ENCODE results near the gene IGF2.

Gene IGF2

DNA sequence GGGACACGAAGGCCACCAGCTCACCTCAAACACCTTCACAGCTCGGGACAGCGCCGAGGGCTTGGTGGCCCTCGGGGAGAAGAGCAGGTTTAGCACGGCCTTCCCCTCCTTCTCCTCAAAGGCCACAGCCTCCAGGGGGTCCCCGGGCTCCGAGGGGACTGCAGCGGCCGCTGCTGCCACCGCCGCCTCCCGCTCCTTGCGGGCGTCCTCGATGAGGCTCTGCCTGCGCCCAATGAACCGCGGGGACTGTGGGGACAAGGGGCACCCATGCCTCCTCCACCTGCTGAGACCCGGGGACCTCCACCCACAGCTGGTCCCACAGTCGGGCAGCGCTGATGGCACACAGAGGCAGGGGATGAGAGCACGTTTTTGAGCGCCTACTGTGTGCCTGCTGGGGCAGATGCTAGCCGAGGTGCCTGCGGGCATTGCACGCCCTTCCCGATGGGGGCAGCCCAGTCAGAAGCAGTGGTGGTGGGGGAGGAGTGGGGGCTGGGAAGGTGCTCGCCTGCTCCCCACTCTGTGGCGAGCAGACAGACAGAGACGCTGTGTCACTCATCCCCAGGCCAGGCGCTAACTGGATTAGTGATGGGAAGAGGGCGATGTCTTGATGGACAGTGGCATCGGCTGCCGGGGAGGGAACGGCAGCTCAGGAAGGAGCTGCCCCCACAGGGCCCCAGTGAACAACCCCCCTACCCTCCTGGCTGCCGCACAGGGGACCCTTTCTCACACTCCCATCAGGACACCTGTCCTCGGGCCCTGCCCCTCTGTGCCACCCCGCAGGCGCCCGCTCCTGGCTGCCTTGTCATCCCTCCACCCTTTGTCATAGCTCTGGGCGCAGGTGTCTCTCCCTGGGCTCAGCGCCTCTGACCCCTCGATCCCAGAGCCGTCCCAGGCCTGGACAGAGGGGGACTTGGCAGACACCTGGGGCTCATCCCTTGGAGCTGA lies 30.7 kb upstream of the IGF2 start:
- Histone ChIP-seq H3K36me3 (ENCODE audit: control insufficient read depth, insufficient read depth, low read length) (no peaks in the 10 kb centered on the region), H3K4me1 (ENCODE audit: control insufficient read depth, insufficient read depth, low read length) (peaks cover 3% of the 10 kb centered on the region; the same call in 1 of the 2 replicates), H3K27me3 (ENCODE audit: control insufficient read depth, insufficient read depth, low read length) (peaks cover 10% of the 10 kb centered on the region), H3K9ac (ENCODE audit: low read length) (no peak overlapping the region), H3K9me3 (ENCODE audit: control insufficient read depth, insufficient read depth, low read depth, low read length) (no peaks in the 10 kb centered on the region), H3K27ac (ENCODE audit: low read depth, low read length) (no peak overlapping the region), H3K4me3 (ENCODE audit: low read depth, low read length) (no peak overlapping the region)

DNA sequence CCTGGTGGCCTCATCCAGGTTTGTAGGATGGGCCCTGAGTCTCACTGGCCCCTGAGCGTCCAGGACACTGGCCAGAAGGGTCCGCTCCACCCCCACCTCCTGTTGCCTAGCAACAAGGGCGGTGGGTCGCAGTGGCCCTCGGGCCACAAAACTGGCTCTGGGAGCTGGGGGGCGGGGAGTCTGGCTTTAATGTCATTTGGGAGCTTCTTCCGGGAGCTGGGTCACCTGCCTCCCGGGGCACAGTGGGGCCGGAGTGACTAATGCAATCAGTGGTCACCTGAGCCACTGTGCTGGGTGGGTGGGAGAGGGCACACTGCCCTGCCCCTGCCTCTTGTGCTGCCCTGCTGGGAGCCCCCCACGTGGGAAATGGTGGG lies 29.8 kb upstream of the IGF2 start:
- no peaks in the 10 kb centered on the region for H3K9me3 ChIP-seq (ENCODE audit: control insufficient read depth, insufficient read depth, low read depth, low read length)
- H3K27ac ChIP-seq (ENCODE audit: low read depth, low read length), result no peak overlapping the region
- no peak overlapping the region for H3K4me3 ChIP-seq (ENCODE audit: low read depth, low read length)
- no peak overlapping the region for H3K9ac ChIP-seq (ENCODE audit: low read length)
- H3K4me1 ChIP-seq (ENCODE audit: control insufficient read depth, insufficient read depth, low read length), result peaks cover 3% of the 10 kb centered on the region; the same call in 1 of the 2 replicates
- no peaks in the 10 kb centered on the region for H3K36me3 ChIP-seq (ENCODE audit: control insufficient read depth, insufficient read depth, low read length)
- peaks cover 10% of the 10 kb centered on the region for H3K27me3 ChIP-seq (ENCODE audit: control insufficient read depth, insufficient read depth, low read length)

DNA sequence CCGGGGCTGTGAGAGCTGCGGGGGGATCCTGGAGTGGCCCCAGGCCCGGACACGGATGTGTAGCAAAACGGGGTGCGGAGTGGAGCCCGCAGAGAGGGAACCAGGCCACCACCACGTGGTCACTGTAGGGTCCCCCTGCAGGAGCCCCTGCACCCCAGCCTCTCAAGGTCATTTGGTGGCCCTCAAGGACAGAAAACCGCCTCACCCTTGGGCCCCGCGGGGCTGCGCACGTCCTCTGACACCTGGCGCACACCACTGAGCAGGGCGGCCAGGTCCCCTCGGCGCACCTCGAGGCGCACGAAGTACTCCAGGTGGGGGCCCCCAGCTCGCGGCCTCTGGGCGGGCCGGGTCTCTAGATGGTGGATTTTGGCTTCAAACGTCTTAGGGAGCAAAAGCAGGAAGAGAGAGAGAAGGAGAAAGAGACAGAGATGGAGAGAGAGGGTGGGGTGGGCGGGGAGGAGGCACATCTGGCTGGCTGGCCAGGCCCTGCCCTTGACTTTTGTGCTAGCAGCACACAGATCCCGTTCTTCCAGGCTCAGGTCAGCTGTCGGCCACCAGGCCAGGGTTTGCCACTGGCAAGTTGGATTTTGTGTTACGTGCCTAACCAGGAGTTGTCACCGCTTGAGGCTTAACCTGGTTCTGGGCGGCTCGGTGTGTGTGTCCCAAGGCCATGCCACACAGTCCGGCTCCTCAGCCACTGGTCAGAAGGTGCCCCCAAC lies 29.3 kb upstream of the IGF2 start:
- Histone ChIP-seq H3K4me3 (ENCODE audit: low read depth, low read length) (no peak overlapping the region), H3K36me3 (ENCODE audit: control insufficient read depth, insufficient read depth, low read length) (no peaks in the 10 kb centered on the region), H3K9me3 (ENCODE audit: control insufficient read depth, insufficient read depth, low read depth, low read length) (no peaks in the 10 kb centered on the region), H3K9ac (ENCODE audit: low read length) (no peak overlapping the region), H3K27ac (ENCODE audit: low read depth, low read length) (no peak overlapping the region), H3K27me3 (ENCODE audit: control insufficient read depth, insufficient read depth, low read length) (peaks cover 10% of the 10 kb centered on the region), H3K4me1 (ENCODE audit: control insufficient read depth, insufficient read depth, low read length) (peaks cover 3% of the 10 kb centered on the region; the same call in 1 of the 2 replicates)

DNA sequence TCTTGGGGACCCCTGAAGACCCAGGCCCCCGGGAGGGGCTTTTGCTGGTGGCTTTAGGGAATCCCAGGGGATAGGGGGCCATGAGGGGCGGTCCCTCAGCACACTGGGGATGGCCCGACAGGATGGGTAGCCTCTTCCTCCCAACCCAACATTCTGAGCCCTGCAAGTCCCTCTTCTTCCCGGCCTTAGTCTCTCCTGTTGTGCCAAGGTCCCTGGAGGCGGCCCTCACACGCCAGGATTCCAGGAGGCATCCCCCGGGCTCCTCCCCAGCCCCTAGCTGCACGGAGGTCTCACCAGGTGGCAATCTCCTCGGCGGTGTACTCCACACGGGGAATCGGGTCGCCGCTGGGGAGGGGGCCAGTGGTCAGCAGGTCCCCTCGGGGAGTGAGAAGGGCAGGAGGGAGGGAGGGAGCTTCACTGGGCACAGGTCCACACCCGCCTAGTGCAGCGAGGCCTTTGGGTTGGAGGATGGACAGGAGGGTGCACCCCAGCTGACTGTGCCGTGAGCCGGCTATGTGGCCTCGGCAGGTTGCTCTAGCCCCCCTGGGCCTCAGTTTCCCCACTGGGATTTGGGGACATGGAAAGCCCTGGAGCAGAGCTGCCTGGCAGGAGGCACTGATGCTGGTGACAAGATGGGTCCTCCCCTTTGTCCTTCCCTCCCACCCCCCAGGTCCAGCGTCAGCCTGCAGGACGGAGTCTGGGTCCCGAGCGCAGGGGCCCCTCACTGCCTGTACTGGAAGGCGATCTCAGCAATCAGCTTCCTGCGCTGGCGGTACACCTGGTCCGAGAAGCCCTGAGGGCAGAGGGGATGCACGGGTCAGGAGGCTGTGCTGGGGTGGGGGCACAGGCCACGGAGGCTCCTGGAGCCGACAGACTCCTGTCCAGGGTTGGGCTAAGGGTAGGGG lies 28.2 kb upstream of the IGF2 start:
- Histone ChIP-seq H3K4me3 (ENCODE audit: low read depth, low read length) (no peak overlapping the region), H3K36me3 (ENCODE audit: control insufficient read depth, insufficient read depth, low read length) (no peaks in the 10 kb centered on the region), H3K27me3 (ENCODE audit: control insufficient read depth, insufficient read depth, low read length) (peaks cover 10% of the 10 kb centered on the region)

DNA sequence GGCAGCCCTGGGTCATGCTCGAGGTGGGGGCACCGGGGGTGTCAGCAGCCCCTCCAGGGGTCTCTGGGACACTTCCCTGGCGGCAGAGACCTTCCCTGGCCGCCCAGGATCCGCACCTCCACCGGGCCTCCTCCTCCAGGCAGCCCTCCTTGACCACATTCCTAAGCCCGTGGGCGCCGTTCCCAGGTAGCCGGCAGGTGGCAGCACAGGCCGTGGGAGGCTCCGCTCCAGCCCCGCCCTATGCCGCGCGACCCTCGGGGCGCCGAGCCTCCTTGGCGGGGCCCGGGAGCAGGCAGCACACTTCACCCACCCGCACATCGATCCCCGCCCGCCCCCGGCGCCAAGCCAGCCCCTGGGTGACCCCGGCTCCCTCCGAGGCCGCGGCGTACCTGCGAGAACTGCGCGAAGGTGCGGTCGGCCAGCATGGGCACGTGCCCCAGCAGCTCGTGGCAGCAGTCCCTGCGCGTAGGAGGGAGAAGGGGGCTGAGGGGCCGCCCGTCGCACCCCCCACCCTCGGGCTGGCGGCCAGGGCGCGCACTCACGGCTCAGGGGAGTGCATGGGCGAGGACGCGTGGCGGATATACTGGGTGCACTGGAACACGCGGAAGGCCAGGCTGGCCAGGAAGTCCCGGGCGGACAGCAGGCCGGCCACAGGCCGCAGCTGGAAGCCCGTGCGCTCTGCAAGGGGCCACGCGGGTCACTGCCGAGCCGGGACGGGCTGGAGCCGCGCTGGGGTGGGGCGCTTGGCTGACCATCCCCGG lies 27.1 kb upstream of the IGF2 start:
- no peaks in the 10 kb centered on the region for H3K9me3 ChIP-seq (ENCODE audit: control insufficient read depth, insufficient read depth, low read depth, low read length)
- no peaks in the 10 kb centered on the region for H3K36me3 ChIP-seq (ENCODE audit: control insufficient read depth, insufficient read depth, low read length)
- no peak overlapping the region for H3K27ac ChIP-seq (ENCODE audit: low read depth, low read length)
- no peak overlapping the region for H3K9ac ChIP-seq (ENCODE audit: low read length)
- peaks cover 3% of the 10 kb centered on the region; the same call in 1 of the 2 replicates for H3K4me1 ChIP-seq (ENCODE audit: control insufficient read depth, insufficient read depth, low read length)
- peaks cover 10% of the 10 kb centered on the region for H3K27me3 ChIP-seq (ENCODE audit: control insufficient read depth, insufficient read depth, low read length)
- H3K4me3 ChIP-seq (ENCODE audit: low read depth, low read length), result no peak overlapping the region; the same call in 1 of the 2 replicates

More for the DNA sequence above, 28.2 kb upstream of the IGF2 start:
- Histone ChIP-seq H3K9me3 (ENCODE audit: control insufficient read depth, insufficient read depth, low read depth, low read length) (no peaks in the 10 kb centered on the region), H3K4me1 (ENCODE audit: control insufficient read depth, insufficient read depth, low read length) (peaks cover 3% of the 10 kb centered on the region; the same call in 1 of the 2 replicates), H3K27ac (ENCODE audit: low read depth, low read length) (no peak overlapping the region), H3K9ac (ENCODE audit: low read length) (no peak overlapping the region)

DNA sequence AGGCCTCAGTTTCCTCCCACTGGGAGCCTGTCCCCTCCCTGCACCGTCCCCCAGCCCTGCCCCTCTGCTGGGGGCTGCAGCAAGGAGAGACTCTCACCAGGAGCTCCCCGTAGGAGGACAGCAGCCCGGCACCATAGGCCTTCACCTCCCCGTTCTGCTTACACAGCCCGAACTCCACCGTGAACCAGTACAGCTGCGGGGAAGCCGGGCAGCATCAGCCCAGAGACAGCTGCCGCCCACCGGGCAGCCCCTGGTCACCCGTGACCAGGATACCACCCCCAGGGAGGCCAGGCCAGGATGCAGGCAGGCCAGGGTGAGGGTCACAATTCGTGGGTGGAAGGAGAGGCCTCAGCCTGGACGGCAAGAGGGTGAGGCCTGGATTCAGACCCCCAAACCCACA lies 26.4 kb upstream of the IGF2 start:
- Histone ChIP-seq H3K36me3 (ENCODE audit: control insufficient read depth, insufficient read depth, low read length) (no peaks in the 10 kb centered on the region), H3K4me3 (ENCODE audit: low read depth, low read length) (no peak overlapping the region), H3K27me3 (ENCODE audit: control insufficient read depth, insufficient read depth, low read length) (peaks cover 10% of the 10 kb centered on the region)

DNA sequence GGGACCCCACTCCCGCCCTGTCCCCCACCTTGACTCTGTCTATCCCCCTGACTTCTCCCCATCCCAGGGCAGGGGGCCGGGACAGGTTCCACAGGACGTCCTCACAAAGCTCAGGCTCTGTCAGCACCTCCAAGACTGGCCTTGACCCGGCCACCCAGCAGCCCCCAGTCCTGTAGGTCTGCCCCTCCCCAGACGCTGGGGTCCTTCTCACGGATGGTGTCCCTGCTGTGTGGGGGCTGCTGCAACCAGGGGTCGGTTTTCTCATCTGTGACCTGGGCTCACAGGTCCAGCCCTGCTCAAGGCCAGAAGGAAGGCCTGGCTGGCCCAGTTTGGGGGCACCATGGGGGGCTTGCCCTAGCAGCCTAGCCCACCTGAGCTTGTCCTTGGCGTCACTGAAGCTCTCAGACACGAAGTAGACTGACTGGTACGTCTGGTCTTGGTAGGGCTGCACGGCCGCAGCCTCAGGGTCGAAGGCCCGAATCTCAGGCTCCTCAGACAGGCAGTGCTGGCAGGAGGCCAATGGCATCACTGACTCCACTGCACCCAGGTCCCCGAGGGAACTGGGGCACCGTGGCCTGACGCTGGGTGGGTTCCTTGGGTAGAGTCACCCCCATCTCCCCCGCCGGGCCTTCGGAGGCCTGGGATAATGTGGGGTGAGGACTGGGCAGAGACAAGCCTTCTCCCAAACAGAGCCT lies 25.8 kb upstream of the IGF2 start:
- H3K27ac ChIP-seq (ENCODE audit: low read depth, low read length), result no peak overlapping the region
- H3K4me1 ChIP-seq (ENCODE audit: control insufficient read depth, insufficient read depth, low read length), result peaks cover 3% of the 10 kb centered on the region; the same call in 1 of the 2 replicates
- H3K4me3 ChIP-seq (ENCODE audit: low read depth, low read length), result no peak overlapping the region
- peaks cover 10% of the 10 kb centered on the region for H3K27me3 ChIP-seq (ENCODE audit: control insufficient read depth, insufficient read depth, low read length)
- H3K36me3 ChIP-seq (ENCODE audit: control insufficient read depth, insufficient read depth, low read length), result no peaks in the 10 kb centered on the region
- H3K9me3 ChIP-seq (ENCODE audit: control insufficient read depth, insufficient read depth, low read depth, low read length), result no peaks in the 10 kb centered on the region
- no peak overlapping the region for H3K9ac ChIP-seq (ENCODE audit: low read length)

More for the DNA sequence above, 26.4 kb upstream of the IGF2 start:
- H3K9ac ChIP-seq (ENCODE audit: low read length), result no peak overlapping the region
- H3K4me1 ChIP-seq (ENCODE audit: control insufficient read depth, insufficient read depth, low read length), result peaks cover 3% of the 10 kb centered on the region; the same call in 1 of the 2 replicates
- H3K27ac ChIP-seq (ENCODE audit: low read depth, low read length), result no peak overlapping the region
- no peaks in the 10 kb centered on the region for H3K9me3 ChIP-seq (ENCODE audit: control insufficient read depth, insufficient read depth, low read depth, low read length)

DNA sequence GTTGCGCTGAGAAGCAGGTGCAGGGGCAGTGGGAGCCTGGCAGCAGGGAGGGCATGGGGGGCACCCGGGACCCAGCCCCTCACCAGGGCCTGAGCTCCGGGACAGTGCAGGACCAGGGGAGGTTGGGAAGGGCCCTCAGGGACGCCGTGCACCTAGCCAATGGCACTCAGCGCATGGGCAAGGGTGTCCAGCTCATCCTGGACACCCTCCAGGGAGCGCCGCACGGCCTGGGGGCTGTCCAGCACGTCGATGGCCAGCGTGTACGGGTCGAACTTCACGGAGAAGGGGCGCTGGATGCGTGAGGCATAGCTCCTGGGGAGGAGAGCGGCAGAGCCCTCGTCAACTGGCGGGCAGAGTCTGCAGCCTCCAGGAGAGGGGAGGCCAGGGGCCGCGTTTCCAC lies 24.9 kb upstream of the IGF2 start:
- no peak overlapping the region for H3K9ac ChIP-seq (ENCODE audit: low read length)
- peaks cover 10% of the 10 kb centered on the region for H3K27me3 ChIP-seq (ENCODE audit: control insufficient read depth, insufficient read depth, low read length)
- H3K9me3 ChIP-seq (ENCODE audit: control insufficient read depth, insufficient read depth, low read depth, low read length), result no peaks in the 10 kb centered on the region
- H3K27ac ChIP-seq (ENCODE audit: low read depth, low read length), result no peak overlapping the region
- no peaks in the 10 kb centered on the region for H3K36me3 ChIP-seq (ENCODE audit: control insufficient read depth, insufficient read depth, low read length)
- peaks cover 3% of the 10 kb centered on the region; the same call in 1 of the 2 replicates for H3K4me1 ChIP-seq (ENCODE audit: control insufficient read depth, insufficient read depth, low read length)
- H3K4me3 ChIP-seq (ENCODE audit: low read depth, low read length), result no peak overlapping the region

DNA sequence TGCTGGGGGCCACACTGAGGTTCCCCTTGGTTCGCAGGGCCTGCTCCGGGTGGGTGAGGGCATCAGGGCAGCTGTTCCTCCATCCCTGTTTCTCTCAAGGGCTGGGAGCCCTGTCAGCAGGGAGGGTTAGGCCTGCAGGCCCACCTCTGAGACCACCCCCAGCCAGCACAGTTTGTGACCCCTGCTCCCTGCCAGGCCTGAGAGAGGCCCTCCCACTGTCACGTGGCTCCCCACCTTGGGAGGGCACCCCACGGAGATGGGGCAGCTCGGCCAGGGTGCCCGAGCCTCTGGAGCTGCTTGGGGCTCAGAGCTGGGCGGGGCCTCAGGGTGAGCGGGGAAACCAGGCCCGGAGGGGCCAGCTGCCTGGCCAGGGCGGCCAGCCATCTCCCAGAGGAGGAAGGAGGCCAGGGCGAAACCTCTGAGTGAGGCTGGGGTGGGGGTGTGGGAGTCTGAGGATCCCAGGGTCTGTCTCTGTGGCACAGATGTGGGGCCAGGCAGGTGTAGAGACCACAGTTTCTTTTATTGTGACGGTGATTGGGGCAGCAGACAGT lies 24.3 kb upstream of the IGF2 start:
- H3K4me1 ChIP-seq (ENCODE audit: control insufficient read depth, insufficient read depth, low read length), result no peaks in the 10 kb centered on the region
- peaks cover 10% of the 10 kb centered on the region for H3K27me3 ChIP-seq (ENCODE audit: control insufficient read depth, insufficient read depth, low read length)

More for the DNA sequence above, 24.3 kb upstream of the IGF2 start:
- H3K9ac ChIP-seq (ENCODE audit: low read length), result no peak overlapping the region
- no peak overlapping the region for H3K4me3 ChIP-seq (ENCODE audit: low read depth, low read length)
- H3K36me3 ChIP-seq (ENCODE audit: control insufficient read depth, insufficient read depth, low read length), result no peaks in the 10 kb centered on the region
- no peak overlapping the region for H3K27ac ChIP-seq (ENCODE audit: low read depth, low read length)
- no peaks in the 10 kb centered on the region for H3K9me3 ChIP-seq (ENCODE audit: control insufficient read depth, insufficient read depth, low read depth, low read length)

Data from HUES6 (cell line).